HG02798 (cell line): Measurements from ENCODE around the gene GTF3C5.
"Not testable (repeated sequence)": the region's sequence is repeated elsewhere in the genome, so short reads cannot be mapped to it uniquely, and the experiment has no call there.

Source experiments
- ATAC-seq: cut with Tn5 transposase; IDR thresholded peaks from one replicate; pipeline ENCODE4 v1.9.1; 2021; ENCODE audit warnings: mild to moderate bottlenecking; ENCODE audit not compliant: unreplicated experiment, poor library complexity

GTF3C5 gene

DNA sequence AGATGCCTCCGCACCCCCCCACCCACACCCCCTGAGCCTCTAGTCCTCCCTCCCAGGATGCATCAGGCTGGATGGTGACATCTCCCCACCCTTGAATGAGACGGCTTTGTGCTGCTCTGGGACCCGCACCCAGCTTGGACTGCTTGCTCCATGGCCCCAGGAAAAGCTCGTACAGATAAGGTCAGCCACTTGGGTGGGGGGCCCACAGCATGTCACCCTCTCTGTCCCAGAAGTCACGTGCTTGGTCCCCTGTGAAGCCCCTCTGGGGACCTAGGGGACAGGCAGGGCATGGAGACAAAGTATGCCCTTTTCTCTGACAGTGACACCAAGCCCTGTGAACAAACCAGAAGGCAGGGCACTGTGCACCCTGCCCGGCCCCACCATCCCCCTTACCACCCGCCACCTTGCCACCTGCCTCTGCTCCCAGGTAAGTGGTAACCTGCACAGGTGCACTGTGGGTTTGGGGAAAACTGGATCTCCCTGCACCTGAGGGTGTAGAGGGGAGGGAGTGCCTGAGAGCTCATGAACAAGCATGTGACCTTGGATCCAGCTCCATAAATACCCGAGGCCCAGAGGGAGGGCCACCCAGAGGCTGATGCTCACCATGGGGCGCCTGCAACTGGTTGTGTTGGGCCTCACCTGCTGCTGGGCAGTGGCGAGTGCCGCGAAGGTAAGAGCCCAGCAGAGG is 51.3 kb downstream of the GTF3C5 start:
- not testable (repeated sequence) for ATAC-seq

- ATAC-seq, result not testable (repeated sequence)
These were observed 52.9 kb downstream of the GTF3C5 start for GRCh38 chr9:133083688-133084087.

GRCh38 chr9:133086212-133086860 is 55.5 kb downstream of the GTF3C5 start:
- ATAC-seq, result not testable (repeated sequence)

GRCh38 chr9:133086894-133087293 is 56.1 kb downstream of the GTF3C5 start:
- no peak for ATAC-seq

GRCh38 chr9:133087429-133088145 is 56.8 kb downstream of the GTF3C5 start:
- no peak for ATAC-seq

- no peak for ATAC-seq
These were observed 57.5 kb downstream of the GTF3C5 start for GRCh38 chr9:133088146-133088750.

DNA sequence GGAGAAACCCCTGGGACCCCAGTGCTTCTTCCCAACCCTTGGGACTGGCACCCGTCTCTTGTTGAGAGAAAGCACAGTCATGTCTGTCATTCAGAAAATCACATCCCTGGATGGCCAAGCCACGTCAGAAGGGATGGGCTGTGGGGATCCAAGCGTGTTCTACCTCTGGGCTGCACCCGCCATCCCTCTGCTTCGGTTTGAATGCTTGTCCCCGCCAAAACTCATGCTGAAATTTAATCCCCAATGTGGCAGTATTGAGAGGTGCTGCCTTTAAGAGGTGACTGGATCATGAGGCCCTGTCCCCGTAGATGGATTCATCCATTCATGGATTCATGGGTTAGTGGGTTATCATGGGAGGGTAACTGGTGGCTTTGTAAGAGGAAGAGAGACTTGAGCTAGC is 58.0 kb downstream of the GTF3C5 start:
- no peak for ATAC-seq

- no peak for ATAC-seq
These were observed 58.5 kb downstream of the GTF3C5 start for GRCh38 chr9:133089271-133089671.

DNA sequence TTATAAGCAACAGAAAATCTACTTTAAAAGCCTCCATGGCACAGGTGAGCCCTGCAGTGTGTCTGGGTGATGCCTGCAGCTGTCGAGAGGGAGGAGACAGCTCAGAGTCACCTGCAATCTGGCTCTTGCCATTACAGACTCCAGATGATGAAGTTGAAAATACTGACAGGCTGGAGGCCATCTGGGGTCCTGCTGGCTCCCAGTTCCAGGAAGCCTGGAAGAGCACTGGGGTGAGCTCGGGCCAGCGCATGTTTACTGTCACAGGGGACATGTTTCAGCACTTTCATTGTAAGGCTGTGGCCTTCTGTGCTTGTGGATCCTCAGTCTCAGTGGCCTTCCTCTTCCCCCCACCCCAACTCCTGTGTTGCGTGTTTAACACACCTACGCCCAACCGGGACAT is 59.4 kb downstream of the GTF3C5 start:
- ATAC-seq, result no peak

DNA sequence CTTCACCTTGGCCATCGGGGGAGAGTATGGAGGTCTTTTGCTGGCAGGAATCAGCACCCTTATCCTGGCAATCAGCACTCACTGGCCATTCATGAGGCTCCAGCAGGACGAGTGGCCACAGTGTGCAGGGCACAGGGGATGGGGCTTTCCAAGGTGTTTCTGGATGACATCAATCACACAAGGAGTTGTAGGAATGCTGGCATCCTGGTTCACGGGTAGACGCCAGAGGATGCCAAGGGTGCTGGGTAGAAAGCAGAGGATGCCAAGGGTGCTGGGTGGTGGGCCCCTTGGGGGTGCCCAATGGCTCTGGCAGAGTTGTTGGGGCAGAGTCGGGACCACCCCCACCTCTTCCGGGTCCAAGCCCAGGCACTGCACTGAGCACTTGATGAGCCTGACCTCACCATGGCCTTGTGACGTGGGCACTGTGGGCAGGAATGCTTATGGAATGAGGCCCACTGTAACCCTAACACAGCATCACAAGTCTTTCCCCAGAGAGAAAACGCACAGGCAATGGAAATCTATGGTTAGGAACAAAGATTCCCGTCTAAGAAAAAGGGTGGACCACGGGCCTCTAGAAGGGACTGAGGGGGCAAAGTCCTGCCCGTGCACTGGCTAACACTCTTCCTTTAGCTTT is 60.1 kb downstream of the GTF3C5 start:
- no peak for ATAC-seq

GRCh38 chr9:133094351-133094750 is 63.6 kb downstream of the GTF3C5 start:
- ATAC-seq, result not testable (repeated sequence)

GRCh38 chr9:133094842-133095393 is 64.1 kb downstream of the GTF3C5 start:
- ATAC-seq, result no peak

DNA sequence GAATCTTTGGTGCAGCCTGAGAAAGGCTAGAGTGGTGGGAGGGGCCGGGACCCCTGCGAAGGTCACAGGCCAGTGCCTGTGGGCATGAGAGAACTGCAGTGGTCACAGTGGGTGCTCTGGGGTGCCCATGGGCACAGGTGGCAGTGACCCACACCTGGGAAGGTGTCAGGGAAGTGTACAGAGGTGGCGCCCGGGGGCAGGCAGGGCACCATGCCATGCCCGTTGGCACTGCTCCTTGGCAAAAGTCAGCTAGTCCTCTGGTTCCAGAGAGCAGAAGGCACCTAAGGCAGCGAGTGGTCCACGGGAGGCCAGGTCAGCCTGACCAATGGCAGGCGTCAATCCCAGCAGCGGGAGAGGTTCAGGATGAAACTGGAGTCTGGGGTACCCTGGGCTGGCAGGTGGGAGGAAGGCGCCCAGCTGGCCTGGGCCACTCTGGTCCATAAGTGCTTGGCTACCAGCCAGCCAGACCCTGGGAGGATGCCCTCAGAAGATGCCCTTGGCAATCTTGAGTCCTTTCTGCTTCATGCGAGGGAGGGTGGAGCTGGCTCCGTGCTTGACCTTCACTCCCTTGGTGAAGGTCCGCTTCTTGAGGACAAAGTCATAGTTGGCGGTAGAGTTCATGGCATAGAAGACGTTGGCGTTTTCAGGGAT is 67.4 kb downstream of the GTF3C5 start:
- ATAC-seq, result no peak

GRCh38 chr9:133098871-133099270 is 68.1 kb downstream of the GTF3C5 start:
- no peak for ATAC-seq

DNA sequence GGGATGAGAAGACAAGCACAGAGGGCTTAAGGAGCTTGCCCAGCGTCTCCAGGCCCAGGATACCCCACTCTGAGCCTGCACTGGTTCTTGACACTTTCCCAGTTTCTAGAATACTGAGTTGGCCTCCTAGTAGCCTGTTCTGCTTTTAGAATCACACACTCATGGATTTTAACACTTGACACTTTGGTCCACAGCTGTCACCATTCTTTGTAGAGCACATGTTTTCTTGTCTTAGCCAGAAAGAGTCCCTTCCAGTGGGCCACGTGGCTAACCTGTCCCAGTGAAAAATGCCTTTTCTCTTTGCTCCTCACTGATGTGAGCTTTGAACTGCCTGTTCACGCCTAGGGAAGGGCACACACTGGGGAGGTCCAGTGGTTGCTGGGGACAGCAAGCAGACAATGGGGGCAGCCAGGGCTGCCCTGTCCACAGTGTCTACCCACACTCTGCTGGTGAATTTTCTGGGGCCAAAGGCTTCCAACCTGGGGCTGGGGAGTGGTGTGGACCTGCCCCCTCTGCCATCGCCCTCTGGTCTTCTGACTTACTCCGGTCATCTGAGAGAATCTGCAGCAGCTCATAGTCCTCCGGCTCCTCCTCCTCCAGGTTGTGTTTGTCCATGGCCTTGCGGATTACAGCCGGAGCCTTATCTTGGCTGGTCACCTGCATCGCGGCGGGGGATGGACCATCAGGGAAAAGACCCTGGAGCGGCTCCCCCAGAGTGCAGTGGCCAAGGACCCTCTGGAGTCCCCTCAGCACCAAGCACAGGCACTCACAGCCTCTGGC is 69.1 kb downstream of the GTF3C5 start:
- no peak for ATAC-seq

DNA sequence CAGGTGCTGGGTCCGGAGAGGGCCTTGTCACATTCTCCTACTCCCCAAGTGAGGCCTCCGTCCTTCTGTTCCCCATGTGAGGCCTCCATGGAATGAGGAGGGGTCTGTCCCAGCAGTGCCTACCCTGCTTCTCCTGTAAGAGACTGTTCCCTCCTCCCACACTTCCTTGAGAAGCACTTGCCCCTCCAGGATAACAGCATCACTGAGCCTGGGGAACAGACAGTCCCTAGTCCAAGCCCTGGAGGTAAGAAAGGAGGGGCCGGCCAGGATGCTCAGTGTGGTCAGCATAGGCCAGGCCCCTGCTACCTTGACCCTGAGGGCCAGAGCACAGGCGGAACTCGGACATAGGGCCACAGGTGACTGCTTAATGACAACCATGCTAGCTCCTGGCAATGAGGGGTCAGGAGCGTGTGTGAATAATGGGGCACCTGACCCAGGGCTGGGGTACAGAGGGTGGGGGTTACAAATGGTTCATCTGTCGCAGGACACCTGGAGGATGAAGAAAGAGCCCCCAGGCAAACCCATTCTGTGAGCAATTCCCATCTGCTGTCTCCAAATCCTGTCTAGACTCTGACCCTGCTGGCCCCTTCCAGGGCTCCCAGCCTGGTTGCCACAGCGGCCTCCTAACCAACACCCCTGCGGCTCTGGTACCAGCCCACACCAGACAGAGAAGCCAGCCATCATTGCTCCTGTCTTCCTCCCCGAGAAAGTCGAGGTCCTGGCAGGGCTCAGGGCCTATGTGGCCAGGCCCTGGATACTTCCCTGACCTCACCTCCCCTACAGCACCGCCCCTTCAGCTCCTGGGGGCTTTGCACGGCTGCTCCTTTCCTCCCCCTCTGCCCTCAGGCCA is 69.9 kb downstream of the GTF3C5 start:
- no peak for ATAC-seq

GRCh38 chr9:133101356-133102189 is 70.8 kb downstream of the GTF3C5 start:
- no peak for ATAC-seq
